GM18505 (cell line): ENCODE data around the gene IL20RB.

Source experiments
- ATAC-seq: cut with Tn5 transposase; IDR thresholded peaks from one replicate; pipeline ENCODE4 v1.9.1; 2021; ENCODE audit not compliant: unreplicated experiment
- POLR2A ChIP-seq: IDR thresholded peaks from 4 replicates; pipeline ENCODE4 v1.6.1; 2011; ENCODE audit warnings: borderline replicate concordance; ENCODE audit not compliant: insufficient read depth, insufficient read length; ENCODE audit errors: extremely low read depth

Gene IL20RB

GRCh38 chr3:136957751-136958288 is at the start of gene IL20RB:
Gene IL20RB, plus strand, starts transcription at chr3:136957983. Its CDS starts 131 bp downstream, at chr3:136958114.
- no peak for ATAC-seq
- no peak for TF ChIP-seq POLR2A

GRCh38 chr3:136908297-136908696 is 49.5 kb upstream of the IL20RB start:
- TF ChIP-seq POLR2A = no peak
- ATAC-seq = no peak

GRCh38 chr3:136909187-136909586 is 48.6 kb upstream of the IL20RB start:
- TF ChIP-seq POLR2A = no peak
- no peak for ATAC-seq

GRCh38 chr3:136910697-136911096 is 47.1 kb upstream of the IL20RB start:
- ATAC-seq = no peak

GRCh38 chr3:136913168-136913567 is 44.6 kb upstream of the IL20RB start:
- ATAC-seq = no peak
- no peak for TF ChIP-seq POLR2A

More at GRCh38 chr3:136910697-136911096, 47.1 kb upstream of the IL20RB start:
- no peak for TF ChIP-seq POLR2A

GRCh38 chr3:136914739-136915138 is 43.0 kb upstream of the IL20RB start:
- no peak for TF ChIP-seq POLR2A
- no peak for ATAC-seq

- ATAC-seq = no peak
Observed at GRCh38 chr3:136916223-136916622, 41.6 kb upstream of the IL20RB start.

GRCh38 chr3:136919799-136920580 is 37.8 kb upstream of the IL20RB start:
- no peak for ATAC-seq
- TF ChIP-seq POLR2A = no peak

More at GRCh38 chr3:136916223-136916622, 41.6 kb upstream of the IL20RB start:
- TF ChIP-seq POLR2A = no peak

GRCh38 chr3:136920904-136921611 is 36.7 kb upstream of the IL20RB start:
- ATAC-seq = no peak
- TF ChIP-seq POLR2A = no peak

- no peak for TF ChIP-seq POLR2A
- no peak for ATAC-seq
Observed at GRCh38 chr3:136925425-136926190, 32.2 kb upstream of the IL20RB start.

GRCh38 chr3:136928240-136928639 is 29.5 kb upstream of the IL20RB start:
- no peak for TF ChIP-seq POLR2A
- ATAC-seq = no peak

- no peak for ATAC-seq
- no peak for TF ChIP-seq POLR2A
Observed at GRCh38 chr3:136929977-136930670, 27.7 kb upstream of the IL20RB start.
